ENCODE data around the gene SIL1.

The SIL1 gene

GRCh38 chr5:138983984-138984383, 214.2 kb downstream of the SIL1 start:
- DNase-seq (ENCODE audit: low read depth, low spot score): no peak

GRCh38 chr5:138981586-138981985, 216.6 kb downstream of the SIL1 start:
- no peak for DNase-seq (ENCODE audit: low read depth, low spot score)

GRCh38 chr5:138981131-138981530, 217.0 kb downstream of the SIL1 start:
- no peak for DNase-seq (ENCODE audit: low read depth, low spot score)

- no peak for DNase-seq (ENCODE audit: low read depth, low spot score)
These were observed 217.7 kb downstream of the SIL1 start for GRCh38 chr5:138980441-138980840.

GRCh38 chr5:138979684-138980280, 218.4 kb downstream of the SIL1 start:
- no peak for DNase-seq (ENCODE audit: low read depth, low spot score)

GRCh38 chr5:138978581-138978980, 219.6 kb downstream of the SIL1 start:
- DNase-seq (ENCODE audit: low read depth, low spot score): no peak

- no peak for DNase-seq (ENCODE audit: low read depth, low spot score)
These were observed 220.1 kb downstream of the SIL1 start for GRCh38 chr5:138978080-138978479.

- no peak for DNase-seq (ENCODE audit: low read depth, low spot score)
These were observed 222.9 kb downstream of the SIL1 start for GRCh38 chr5:138975098-138975847.

GRCh38 chr5:138974227-138975063, 223.7 kb downstream of the SIL1 start:
- DNase-seq (ENCODE audit: low read depth, low spot score): no peak

- DNase-seq (ENCODE audit: low read depth, low spot score): no peak
These were observed 225.3 kb downstream of the SIL1 start for GRCh38 chr5:138972836-138973235.

- DNase-seq (ENCODE audit: low read depth, low spot score): no peak
These were observed 225.9 kb downstream of the SIL1 start for GRCh38 chr5:138972230-138972629.

GRCh38 chr5:138969323-138970002, 228.7 kb downstream of the SIL1 start:
- DNase-seq (ENCODE audit: low read depth, low spot score): no peak

GRCh38 chr5:138968601-138969000, 229.6 kb downstream of the SIL1 start:
- no peak for DNase-seq (ENCODE audit: low read depth, low spot score)

GRCh38 chr5:138967791-138968448, 230.2 kb downstream of the SIL1 start:
- no peak for DNase-seq (ENCODE audit: low read depth, low spot score)

GRCh38 chr5:138966236-138966985, 231.8 kb downstream of the SIL1 start:
- DNase-seq (ENCODE audit: low read depth, low spot score): no peak

- DNase-seq (ENCODE audit: low read depth, low spot score): no peak
These were observed 232.5 kb downstream of the SIL1 start for GRCh38 chr5:138965626-138966025.

- DNase-seq (ENCODE audit: low read depth, low spot score): no peak
These were observed 233.4 kb downstream of the SIL1 start for GRCh38 chr5:138964647-138965201.

GRCh38 chr5:138963763-138964371, 234.3 kb downstream of the SIL1 start:
- no peak for DNase-seq (ENCODE audit: low read depth, low spot score)

GRCh38 chr5:138962614-138963370, 235.4 kb downstream of the SIL1 start:
- DNase-seq (ENCODE audit: low read depth, low spot score): no peak

Measured in activated CD4-positive, CD25-positive, alpha-beta regulatory T cell treated with anti-CD3 and anti-CD28 coated beads, Interleukin-2, amount 50 U/mL, for 16 hours (primary cell).